SK-N-SH treated with all-trans-retinoic acid at 6 μM for 48 hours (cell line): ENCODE measurements around the gene FGG.

ENCODE experiments used
- ARNTL ChIP-seq: fragments of 450-650 bp; formaldehyde crosslinking; IDR thresholded peaks from 2 replicates; pipeline ENCODE4 v1.5.0; 2020; ENCODE audit warnings: low read depth, mild to moderate bottlenecking, moderate library complexity, borderline replicate concordance
- ESRRG ChIP-seq: fragments of 250-450 bp; sonication (Bioruptor Pico); IDR thresholded peaks from 2 replicates; pipeline ENCODE4 v1.6.1; 2021; ENCODE audit warnings: mild to moderate bottlenecking
- ISL1 ChIP-seq: fragments of 250-450 bp; sonication (Bioruptor Pico); IDR thresholded peaks from 2 replicates; pipeline ENCODE4 v2.1.2; 2022; ENCODE audit warnings: mild to moderate bottlenecking, moderate library complexity
- PATZ1 ChIP-seq: fragments of 250-450 bp; sonication (Bioruptor Pico); IDR thresholded peaks from 2 replicates; pipeline ENCODE4 v1.8.0; 2020; ENCODE audit warnings: mild to moderate bottlenecking, moderate library complexity, borderline replicate concordance
- SNAI2 ChIP-seq: fragments of 250-450 bp; sonication (Bioruptor Pico); IDR thresholded peaks from 2 replicates; pipeline ENCODE4 v1.5.0; 2020; ENCODE audit warnings: mild to moderate bottlenecking, moderate library complexity
- TCF4 ChIP-seq: fragments of 250-450 bp; sonication (Bioruptor Pico); IDR thresholded peaks from 2 replicates; pipeline ENCODE4 v1.8.0; 2021; ENCODE audit warnings: mild to moderate bottlenecking, moderate library complexity, borderline replicate concordance
- ZFP3 ChIP-seq: fragments of 250-450 bp; sonication (Bioruptor Pico); IDR thresholded peaks from 2 replicates; pipeline ENCODE4 v1.5.0; 2020; ENCODE audit warnings: mild to moderate bottlenecking, moderate library complexity
- ZNF70 ChIP-seq: fragments of 450-650 bp; formaldehyde crosslinking; IDR thresholded peaks from 2 replicates; pipeline ENCODE4 v1.5.0; 2020; ENCODE audit warnings: mild to moderate bottlenecking, moderate library complexity

GRCh38 chr4:154588198-154588597 lies 24.3 kb downstream of the FGG start:
- no peak for TF ChIP-seq SNAI2 (CRISPR knock-in tag)
- no peak for TF ChIP-seq ARNTL (CRISPR knock-in tag)
- TF ChIP-seq ZFP3 (CRISPR knock-in tag) = no peak
- TF ChIP-seq ESRRG (CRISPR knock-in tag) = no peak
- TF ChIP-seq ISL1 (CRISPR knock-in tag) = no peak
- no peak for TF ChIP-seq PATZ1 (CRISPR knock-in tag)
- TF ChIP-seq TCF4 (CRISPR knock-in tag) = no peak
- TF ChIP-seq ZNF70 = no peak
